HG03439 (cell line): Measurements from ENCODE around the gene SDF4.

ENCODE experiments used
- ATAC-seq: cut with Tn5 transposase; IDR thresholded peaks from one replicate; pipeline ENCODE4 v1.9.1; 2021; ENCODE audit warnings: mild to moderate bottlenecking, moderate library complexity; ENCODE audit not compliant: unreplicated experiment

The SDF4 gene

GRCh38 chr1:1168451-1169411, 63.1 kb downstream of the SDF4 start:
- no peak for ATAC-seq

DNA sequence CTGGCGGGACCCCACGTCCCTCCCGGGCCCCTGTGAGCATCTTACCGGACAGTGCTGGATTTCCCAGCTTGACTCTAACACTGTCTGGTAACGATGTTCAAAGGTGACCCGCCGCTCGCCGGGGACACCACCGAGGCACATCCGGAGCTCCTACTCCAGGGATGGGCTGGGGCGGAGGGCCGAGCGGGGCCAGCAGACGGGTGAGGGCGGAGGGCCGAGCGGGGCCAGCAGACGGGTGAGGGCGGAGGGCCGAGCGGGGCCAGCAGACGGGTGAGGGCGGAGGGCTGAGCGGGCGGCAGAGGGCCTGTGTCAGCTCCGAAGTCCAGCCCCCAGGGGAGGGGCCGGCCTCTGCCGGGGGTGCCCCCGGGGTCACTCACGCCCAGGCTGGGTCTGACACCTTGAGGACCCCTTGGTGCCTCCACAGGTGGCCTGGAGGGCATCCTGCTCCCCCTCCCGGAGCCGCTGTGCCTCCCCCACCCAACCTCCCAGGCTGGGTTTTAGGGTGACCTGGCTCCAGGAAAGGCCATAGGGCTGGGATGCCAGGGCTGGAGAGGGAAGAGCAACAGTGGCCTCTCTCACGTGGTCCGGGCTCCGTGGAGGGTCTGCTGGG, 63.9 kb downstream of the SDF4 start:
- ATAC-seq, result no peak

DNA sequence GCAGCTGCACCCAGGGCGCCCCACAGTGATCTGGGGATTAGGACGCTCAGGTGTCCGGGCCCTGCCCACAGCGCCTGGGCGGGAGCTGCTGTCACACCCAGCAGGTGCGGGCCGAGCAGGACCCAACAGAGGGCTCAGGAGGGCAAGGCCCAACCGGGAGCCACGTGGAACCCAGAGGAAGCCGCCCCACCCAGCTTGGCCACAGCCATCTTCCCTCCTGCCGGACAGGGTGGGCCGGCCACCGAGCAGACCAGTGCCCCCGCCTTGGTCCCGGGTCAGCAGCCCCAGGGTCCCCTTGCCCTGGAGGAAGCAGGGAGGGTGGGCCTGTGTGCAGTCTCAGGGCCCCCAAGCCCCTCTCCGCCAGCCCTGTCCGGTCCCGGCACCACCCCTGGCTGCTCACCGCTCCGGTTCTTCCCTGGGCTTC, 64.4 kb downstream of the SDF4 start:
- no peak for ATAC-seq
